SK-N-SH treated with all-trans-retinoic acid at 6 μM for 48 hours (cell line): ENCODE results near the gene RFX8.

ENCODE experiments used
- ARNTL ChIP-seq: fragments of 450-650 bp; formaldehyde crosslinking; IDR thresholded peaks from 2 replicates; pipeline ENCODE4 v1.5.0; 2020; ENCODE audit warnings: low read depth, mild to moderate bottlenecking, moderate library complexity, borderline replicate concordance
- CSDC2 ChIP-seq: fragments of 250-450 bp; sonication (Bioruptor Pico); IDR thresholded peaks from 2 replicates; pipeline ENCODE4 v1.5.0; 2020; ENCODE audit warnings: mild to moderate bottlenecking, moderate library complexity
- ESRRG ChIP-seq: fragments of 250-450 bp; sonication (Bioruptor Pico); IDR thresholded peaks from 2 replicates; pipeline ENCODE4 v1.6.1; 2021; ENCODE audit warnings: mild to moderate bottlenecking
- RARB ChIP-seq: fragments of 250-450 bp; sonication (Bioruptor Pico); IDR thresholded peaks from 2 replicates; pipeline ENCODE4 v1.8.0; 2021; ENCODE audit warnings: mild to moderate bottlenecking, moderate library complexity
- TF ChIP-seq, protein P1 (sequence below): fragments of 250-450 bp; sonication (Bioruptor Pico); IDR thresholded peaks from 2 replicates; pipeline ENCODE4 v1.5.1; 2020; ENCODE audit warnings: low read depth, mild to moderate bottlenecking, moderate library complexity
- TF ChIP-seq, protein P2 (sequence below): fragments of 250-450 bp; sonication (Bioruptor Pico); IDR thresholded peaks from 2 replicates; pipeline ENCODE4 v1.8.0; 2021; ENCODE audit warnings: low read depth, mild to moderate bottlenecking, moderate library complexity, borderline replicate concordance

DNA sequence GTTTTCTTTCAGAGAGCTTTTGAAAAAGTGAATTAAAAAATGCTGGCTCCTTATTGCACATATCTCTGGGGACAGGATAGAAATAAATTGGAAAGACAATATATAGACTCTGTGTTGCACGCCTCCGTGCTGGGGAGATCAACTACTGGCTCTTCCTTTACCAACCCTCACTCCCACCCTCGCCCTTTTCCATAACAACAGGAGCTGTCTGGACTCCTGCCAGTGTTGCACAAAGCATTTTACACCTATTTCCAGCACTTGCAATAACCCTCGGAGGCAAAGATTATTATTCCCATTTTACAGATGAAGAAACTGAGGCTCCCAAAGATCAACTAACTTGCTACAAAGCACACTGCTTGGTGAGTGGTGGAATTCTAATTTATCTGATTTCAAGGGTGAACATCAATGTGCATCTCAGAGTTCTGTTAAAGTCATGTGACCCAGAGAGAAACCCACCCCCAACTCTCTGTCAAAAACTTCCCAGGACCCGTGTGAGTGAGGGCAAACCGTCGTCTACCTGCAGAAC lies 91.8 kb downstream of the RFX8 start:
- TF ChIP-seq ESRRG (CRISPR knock-in tag) (no peak), RARB (CRISPR knock-in tag) (no peak), ARNTL (CRISPR knock-in tag) (no peak), CSDC2 (CRISPR knock-in tag) (no peak)
- TF ChIP-seq, protein P1, sequence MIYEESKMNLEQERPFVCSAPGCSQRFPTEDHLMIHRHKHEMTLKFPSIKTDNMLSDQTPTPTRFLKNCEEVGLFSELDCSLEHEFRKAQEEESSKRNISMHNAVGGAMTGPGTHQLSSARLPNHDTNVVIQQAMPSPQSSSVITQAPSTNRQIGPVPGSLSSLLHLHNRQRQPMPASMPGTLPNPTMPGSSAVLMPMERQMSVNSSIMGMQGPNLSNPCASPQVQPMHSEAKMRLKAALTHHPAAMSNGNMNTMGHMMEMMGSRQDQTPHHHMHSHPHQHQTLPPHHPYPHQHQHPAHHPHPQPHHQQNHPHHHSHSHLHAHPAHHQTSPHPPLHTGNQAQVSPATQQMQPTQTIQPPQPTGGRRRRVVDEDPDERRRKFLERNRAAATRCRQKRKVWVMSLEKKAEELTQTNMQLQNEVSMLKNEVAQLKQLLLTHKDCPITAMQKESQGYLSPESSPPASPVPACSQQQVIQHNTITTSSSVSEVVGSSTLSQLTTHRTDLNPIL: no peak
- TF ChIP-seq, protein P2, sequence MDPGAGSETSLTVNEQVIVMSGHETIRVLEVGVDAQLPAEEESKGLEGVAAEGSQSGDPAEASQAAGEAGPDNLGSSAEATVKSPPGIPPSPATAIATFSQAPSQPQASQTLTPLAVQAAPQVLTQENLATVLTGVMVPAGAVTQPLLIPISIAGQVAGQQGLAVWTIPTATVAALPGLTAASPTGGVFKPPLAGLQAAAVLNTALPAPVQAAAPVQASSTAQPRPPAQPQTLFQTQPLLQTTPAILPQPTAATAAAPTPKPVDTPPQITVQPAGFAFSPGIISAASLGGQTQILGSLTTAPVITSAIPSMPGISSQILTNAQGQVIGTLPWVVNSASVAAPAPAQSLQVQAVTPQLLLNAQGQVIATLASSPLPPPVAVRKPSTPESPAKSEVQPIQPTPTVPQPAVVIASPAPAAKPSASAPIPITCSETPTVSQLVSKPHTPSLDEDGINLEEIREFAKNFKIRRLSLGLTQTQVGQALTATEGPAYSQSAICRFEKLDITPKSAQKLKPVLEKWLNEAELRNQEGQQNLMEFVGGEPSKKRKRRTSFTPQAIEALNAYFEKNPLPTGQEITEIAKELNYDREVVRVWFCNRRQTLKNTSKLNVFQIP: no peak
